Measurements from ENCODE around the gene AP1G2.

DNA sequence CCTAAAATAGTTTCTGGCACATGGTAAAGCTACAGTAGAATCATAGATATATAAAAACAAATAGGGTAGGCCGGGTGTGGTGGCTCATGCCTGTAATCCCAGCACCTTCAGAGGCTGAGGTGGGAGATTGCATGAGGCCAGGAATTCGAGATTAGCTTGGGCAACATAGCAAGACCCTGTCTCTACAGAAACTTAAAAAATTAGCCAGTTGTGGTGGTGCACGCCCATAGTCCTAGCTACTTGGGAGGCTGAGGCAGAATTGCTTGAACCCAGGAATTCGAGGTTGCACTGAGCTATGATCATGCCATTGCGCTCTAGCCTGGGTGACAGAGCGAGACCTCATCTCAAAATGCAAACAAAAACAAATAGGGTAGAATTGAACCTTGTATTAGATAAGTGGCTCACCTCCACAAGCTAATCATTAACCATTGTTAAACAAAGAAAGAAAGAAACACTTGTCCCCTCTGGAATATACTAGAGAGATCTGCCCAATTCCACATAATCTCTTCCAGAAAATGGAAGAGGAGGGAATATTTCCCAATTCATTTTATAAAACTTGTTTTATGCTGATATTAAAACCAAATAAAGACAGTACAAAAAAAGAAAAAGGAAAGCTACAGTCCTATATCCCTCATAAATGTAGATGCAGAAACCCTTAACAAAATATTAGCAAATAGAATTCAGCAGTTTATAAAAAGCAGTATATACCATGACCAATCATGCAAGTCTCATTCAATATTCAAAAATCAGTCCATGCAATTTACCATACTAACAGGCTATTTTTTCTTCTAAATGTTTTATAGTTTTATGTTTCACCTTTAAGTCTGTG lies 45.9 kb upstream of the AP1G2 start:
- TF ChIP-seq, protein P1, sequence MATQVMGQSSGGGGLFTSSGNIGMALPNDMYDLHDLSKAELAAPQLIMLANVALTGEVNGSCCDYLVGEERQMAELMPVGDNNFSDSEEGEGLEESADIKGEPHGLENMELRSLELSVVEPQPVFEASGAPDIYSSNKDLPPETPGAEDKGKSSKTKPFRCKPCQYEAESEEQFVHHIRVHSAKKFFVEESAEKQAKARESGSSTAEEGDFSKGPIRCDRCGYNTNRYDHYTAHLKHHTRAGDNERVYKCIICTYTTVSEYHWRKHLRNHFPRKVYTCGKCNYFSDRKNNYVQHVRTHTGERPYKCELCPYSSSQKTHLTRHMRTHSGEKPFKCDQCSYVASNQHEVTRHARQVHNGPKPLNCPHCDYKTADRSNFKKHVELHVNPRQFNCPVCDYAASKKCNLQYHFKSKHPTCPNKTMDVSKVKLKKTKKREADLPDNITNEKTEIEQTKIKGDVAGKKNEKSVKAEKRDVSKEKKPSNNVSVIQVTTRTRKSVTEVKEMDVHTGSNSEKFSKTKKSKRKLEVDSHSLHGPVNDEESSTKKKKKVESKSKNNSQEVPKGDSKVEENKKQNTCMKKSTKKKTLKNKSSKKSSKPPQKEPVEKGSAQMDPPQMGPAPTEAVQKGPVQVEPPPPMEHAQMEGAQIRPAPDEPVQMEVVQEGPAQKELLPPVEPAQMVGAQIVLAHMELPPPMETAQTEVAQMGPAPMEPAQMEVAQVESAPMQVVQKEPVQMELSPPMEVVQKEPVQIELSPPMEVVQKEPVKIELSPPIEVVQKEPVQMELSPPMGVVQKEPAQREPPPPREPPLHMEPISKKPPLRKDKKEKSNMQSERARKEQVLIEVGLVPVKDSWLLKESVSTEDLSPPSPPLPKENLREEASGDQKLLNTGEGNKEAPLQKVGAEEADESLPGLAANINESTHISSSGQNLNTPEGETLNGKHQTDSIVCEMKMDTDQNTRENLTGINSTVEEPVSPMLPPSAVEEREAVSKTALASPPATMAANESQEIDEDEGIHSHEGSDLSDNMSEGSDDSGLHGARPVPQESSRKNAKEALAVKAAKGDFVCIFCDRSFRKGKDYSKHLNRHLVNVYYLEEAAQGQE (IDR thresholded peaks at IDR 0.05; ENCODE audit: low read depth): no peak
- TF ChIP-seq CEBPB (IDR thresholded peaks at IDR 0.05): no peak
- TF ChIP-seq, protein P2, sequence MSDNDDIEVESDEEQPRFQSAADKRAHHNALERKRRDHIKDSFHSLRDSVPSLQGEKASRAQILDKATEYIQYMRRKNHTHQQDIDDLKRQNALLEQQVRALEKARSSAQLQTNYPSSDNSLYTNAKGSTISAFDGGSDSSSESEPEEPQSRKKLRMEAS (IDR thresholded peaks at IDR 0.05): no peak
- no peak for TF ChIP-seq EP300 (IDR thresholded peaks at IDR 0.05; ENCODE audit: borderline replicate concordance)
- TF ChIP-seq EGR1 (IDR thresholded peaks at IDR 0.05): no peak
- TF ChIP-seq TCF12 (IDR thresholded peaks at IDR 0.05; ENCODE audit: low read depth): no peak
- TF ChIP-seq, protein P3, sequence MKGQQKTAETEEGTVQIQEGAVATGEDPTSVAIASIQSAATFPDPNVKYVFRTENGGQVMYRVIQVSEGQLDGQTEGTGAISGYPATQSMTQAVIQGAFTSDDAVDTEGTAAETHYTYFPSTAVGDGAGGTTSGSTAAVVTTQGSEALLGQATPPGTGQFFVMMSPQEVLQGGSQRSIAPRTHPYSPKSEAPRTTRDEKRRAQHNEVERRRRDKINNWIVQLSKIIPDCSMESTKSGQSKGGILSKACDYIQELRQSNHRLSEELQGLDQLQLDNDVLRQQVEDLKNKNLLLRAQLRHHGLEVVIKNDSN (IDR thresholded peaks at IDR 0.05): no peak
- no peak for TF ChIP-seq RAD21 (IDR thresholded peaks at IDR 0.05; ENCODE audit: low read depth)
- TF ChIP-seq NFIC (IDR thresholded peaks at IDR 0.05): no peak
- TF ChIP-seq TEAD4 (IDR thresholded peaks at IDR 0.05): no peak
- no peak for TF ChIP-seq TAF1 (IDR thresholded peaks at IDR 0.05; ENCODE audit: low read depth)
- TF ChIP-seq CREB1 (IDR thresholded peaks at IDR 0.05; ENCODE audit: low read depth): no peak
- no peak for TF ChIP-seq ZBTB7A (IDR thresholded peaks at IDR 0.05; ENCODE audit: low read depth)
- TF ChIP-seq FOXM1 (IDR thresholded peaks at IDR 0.05; ENCODE audit: borderline replicate concordance, low read depth): no peak

Measured in Ishikawa (cell line).